HepG2 (cell line): Measurements from ENCODE around the gene CYB5B.

Experiments used
- CREB3 ChIP-seq: sonication (generic); formaldehyde crosslinking; IDR thresholded peaks from 2 replicates; pipeline ENCODE4 v1.5.0; 2020; ENCODE audit warnings: missing genetic modification reagents
- REST ChIP-seq, 2 experiments: IDR thresholded peaks; 2 replicates each; pipeline ENCODE4 v1.6.1; 2011 to 2012; ENCODE audit warnings: low read length in 2 of 2, borderline replicate concordance in 1 of 2, low read depth in 1 of 2, mild to moderate bottlenecking in 1 of 2, moderate library complexity in 1 of 2
- SUZ12 ChIP-seq: fragments of 150-350 bp; IDR thresholded peaks from 2 replicates; pipeline ENCODE4 v1.6.1; 2014; ENCODE audit warnings: low read depth, low read length
- TCF12 ChIP-seq, 2 experiments: fragments of 450-650 bp in 1 of 2; sonication (generic) in 1 of 2; formaldehyde crosslinking in 1 of 2; IDR thresholded peaks; 2 replicates each; pipeline versions ENCODE4 v1.6.1 to v1.8.0; 2017 to 2022; ENCODE audit warnings: antibody characterized with exemption in 1 of 2, mild to moderate bottlenecking in 1 of 2, missing genetic modification reagents in 1 of 2, moderate library complexity in 1 of 2

GRCh38 chr16:69376393-69377059, 47.9 kb upstream of the CYB5B start:
- TF ChIP-seq TCF12 (IDR thresholded peaks at IDR 0.05) (no peak), TCF12 (CRISPR knock-in tag; IDR thresholded peaks at IDR 0.05) (peak; percentile 37; the same call in 1 of the 2 replicates), SUZ12 (no peak), CREB3 (CRISPR knock-in tag) (no peak), REST (IDR thresholded peaks at IDR 0.05; ENCODE audit: borderline replicate concordance in 1 of 2, low read depth in 1 of 2, low read length in 2 of 2) (no peak)
